Epithelial cell of esophagus (primary cell): ENCODE results near the gene DSP.
A peak's percentile ranks its signal among the peaks of the same experiment; 100 is the strongest.

Experiments
- DNase-seq: peaks from one replicate; pipeline ENCODE4 v3.0.0; 2010; ENCODE audit warnings: low read depth
- H3K4me3 ChIP-seq: 2 replicates; pipeline ENCODE4 v1.5.1; 2011; ENCODE audit warnings: mild to moderate bottlenecking, low read length, control low read depth
- CTCF ChIP-seq: IDR thresholded peaks from 2 replicates; pipeline ENCODE4 v1.5.1; 2011; ENCODE audit warnings: low read depth, mild to moderate bottlenecking, low read length, control low read depth, inconsistent platforms; ENCODE audit not compliant: insufficient read depth; ENCODE audit errors: missing control alignments

Gene DSP

GRCh38 chr6:7518877-7519276, 22.6 kb upstream of the DSP start:
- H3K4me3 ChIP-seq = no peak overlapping the region
- no peak for TF ChIP-seq CTCF
- DNase-seq = no peak

DNA sequence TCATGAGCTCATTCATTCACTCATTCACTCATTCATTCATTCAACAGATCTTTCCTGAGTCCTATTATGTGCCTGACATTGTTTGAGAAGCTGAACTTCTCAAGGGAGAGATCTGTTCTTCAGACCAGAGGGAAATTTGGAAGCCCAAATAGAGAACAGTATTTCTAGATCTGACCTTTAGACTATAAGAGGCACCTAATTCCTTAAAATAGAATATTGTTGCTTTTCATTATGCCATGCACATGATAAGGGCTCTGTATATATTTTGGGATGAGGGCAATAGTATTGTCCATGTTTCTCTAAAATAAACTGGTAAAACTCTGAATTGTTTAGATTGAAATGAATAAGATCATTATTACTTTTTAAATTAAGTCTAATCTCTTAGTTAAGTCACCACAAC, 18.6 kb upstream of the DSP start:
- DNase-seq = no peak
- no peak for TF ChIP-seq CTCF
- no peak overlapping the region for H3K4me3 ChIP-seq

DNA sequence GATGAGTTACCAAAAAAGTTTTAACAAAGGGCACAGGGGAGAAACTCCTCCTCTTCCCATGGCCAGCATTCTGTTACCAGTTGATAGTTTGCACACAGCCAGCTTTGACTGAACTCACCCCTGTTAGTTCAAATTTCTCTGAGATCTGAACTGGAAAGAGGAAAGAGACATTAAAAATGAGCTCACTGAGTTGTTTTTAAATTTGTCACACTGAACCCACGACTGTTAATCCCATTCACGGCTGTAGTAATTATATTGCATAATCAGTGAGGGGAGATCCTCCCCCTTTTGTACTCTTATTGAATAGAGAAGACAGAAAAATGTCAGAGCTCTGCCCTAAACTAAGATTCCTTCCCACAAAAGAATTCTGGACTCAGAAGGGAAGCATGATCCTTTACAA, 17.5 kb upstream of the DSP start:
- TF ChIP-seq CTCF = no peak
- peak; percentile 62 for DNase-seq

DNA sequence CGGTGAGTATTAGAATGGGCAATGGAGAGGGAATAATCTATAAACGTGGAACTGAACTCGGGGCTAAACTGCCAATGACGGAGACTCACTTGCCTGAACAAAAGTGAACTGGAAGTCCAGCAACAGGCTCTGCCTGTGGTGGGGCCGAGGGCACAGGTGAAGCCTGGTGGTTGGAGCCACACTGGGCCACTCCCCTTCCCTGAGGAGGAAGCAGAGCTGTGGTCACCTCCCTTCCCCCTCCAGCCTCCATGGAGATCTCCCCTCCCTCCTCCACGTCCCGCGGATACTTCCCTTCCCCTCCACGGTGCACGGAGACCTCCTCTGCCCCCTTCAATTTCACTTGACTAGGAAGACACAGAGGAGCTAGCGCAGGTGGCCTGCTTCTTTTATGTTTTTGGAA, 14.7 kb upstream of the DSP start:
- no peak for DNase-seq
- no peak for TF ChIP-seq CTCF
- H3K4me3 ChIP-seq = no peak overlapping the region

More for the DNA sequence above, 17.5 kb upstream of the DSP start:
- no peak overlapping the region for H3K4me3 ChIP-seq

DNA sequence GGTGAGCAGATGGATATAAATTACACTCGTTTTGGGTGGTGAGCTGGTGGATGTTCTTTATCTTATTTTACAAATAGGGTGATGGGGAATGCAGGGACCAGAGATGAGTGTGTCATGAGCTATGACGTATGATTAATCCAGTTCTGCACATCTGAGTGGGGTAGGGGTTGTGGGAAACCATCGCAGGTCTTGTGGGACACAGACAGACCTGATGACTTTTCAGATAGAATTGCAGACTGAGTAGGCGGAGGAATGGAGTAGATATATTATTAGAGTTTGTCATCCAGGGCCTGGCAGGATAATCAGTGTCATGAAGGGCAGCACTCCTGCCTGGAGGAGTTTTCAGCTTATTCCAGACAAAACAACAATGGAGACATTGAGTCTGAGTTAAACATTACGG, 12.9 kb upstream of the DSP start:
- H3K4me3 ChIP-seq = no peak overlapping the region
- peak; percentile 95 for DNase-seq
- no peak for TF ChIP-seq CTCF

DNA sequence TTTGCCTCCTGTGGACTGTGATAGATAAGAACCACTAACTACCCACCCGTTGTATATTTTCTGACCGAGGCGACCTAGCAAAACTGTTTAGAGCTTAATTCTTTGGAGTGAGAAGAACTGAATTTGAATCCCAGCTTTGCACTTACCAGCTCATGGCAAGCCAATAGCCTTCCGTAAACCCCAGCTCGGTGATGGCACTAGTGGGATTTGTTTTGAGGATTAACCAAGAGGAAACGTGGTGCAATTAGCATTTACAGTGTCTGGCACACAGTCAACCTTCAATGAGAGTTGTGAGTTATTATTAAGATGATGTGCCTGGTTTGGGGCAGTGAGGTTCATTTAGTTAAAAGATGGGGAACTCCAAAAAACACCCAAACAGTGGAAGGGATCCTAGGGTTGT, 12.3 kb upstream of the DSP start:
- no peak for DNase-seq
- no peak overlapping the region for H3K4me3 ChIP-seq
- no peak for TF ChIP-seq CTCF

DNA sequence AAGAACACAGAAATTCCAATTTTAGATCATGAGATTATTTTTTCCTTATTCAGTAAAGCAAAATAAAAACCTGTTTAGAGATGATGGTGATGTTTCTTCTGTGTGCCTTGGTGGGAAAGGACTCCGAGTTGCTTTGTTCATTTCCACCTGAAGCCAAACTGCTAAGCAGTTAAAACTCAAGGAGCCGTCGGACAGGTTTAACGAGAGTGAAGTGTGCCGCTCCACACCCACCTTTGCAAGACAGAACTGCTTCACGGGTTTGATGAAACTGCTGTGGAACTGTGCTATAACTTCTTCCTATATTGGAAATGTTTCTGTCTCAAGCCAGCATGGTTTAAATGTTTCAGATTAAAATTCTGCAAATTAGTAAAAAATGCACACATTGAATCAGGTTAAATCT, 9.2 kb upstream of the DSP start:
- peak overlapping the region; percentile 30 for H3K4me3 ChIP-seq
- peak; percentile 97 for DNase-seq
- no peak for TF ChIP-seq CTCF
